IMR-90 (cell line): ENCODE data around the gene ANKRD40CL. TPM values are rescaled to one million over a fixed set of nuclear protein-coding genes. Genes with fewer than 3 reads are reported as not detected.

ENCODE experiments used
- ATAC-seq: fragments of 200-7000 bp; cut with Tn5 transposase; 2 replicates; pipeline ENCODE4 v1.9.1; 2020; ENCODE audit warnings: low read depth, mild to moderate bottlenecking, moderate library complexity
- BruUV-seq: library from RNA; stranded (reverse); fragments of 400-500 nt; replicated peaks from 2 replicates; lab custom pipeline; 2021; lab: Mats Ljungman, UMichigan
- CTCF ChIA-PET: fragments of 300-600 bp; formaldehyde crosslinking; extraction: SDS; loops from one replicate; lab custom pipeline; 2021; ENCODE audit warnings: antibody characterized with exemption; lab: Yijun Ruan, JAX
- POLR2A ChIA-PET: fragments of 300-600 bp; sonication (Branson Sonifier 250); formaldehyde crosslinking; loops from one replicate; lab custom pipeline; 2022; ENCODE audit warnings: antibody characterized with exemption; ENCODE audit not compliant: unreplicated experiment; lab: Charles Lee
- DNase-seq: peaks from one replicate; pipeline ENCODE4 v3.0.0; 2013
- H2AFZ ChIP-seq: replicated peaks from 2 replicates; pipeline ENCODE3; 2013; ENCODE audit warnings: low read length, mild to moderate bottlenecking; ENCODE audit not compliant: poor library complexity
- H2AK5ac ChIP-seq: 2 replicates; pipeline ENCODE4 v1.6.1; 2013; ENCODE audit warnings: low read depth, low read length, inconsistent platforms
- H2AK9ac ChIP-seq: replicated peaks from 2 replicates; pipeline ENCODE3; 2013; ENCODE audit warnings: mild to moderate bottlenecking, low read depth, low read length, moderate library complexity; ENCODE audit not compliant: poor library complexity
- H2BK120ac ChIP-seq: 2 replicates; pipeline ENCODE4 v1.6.1; 2013; ENCODE audit warnings: low read depth, low read length, inconsistent platforms
- H2BK15ac ChIP-seq: 3 replicates; pipeline ENCODE4 v1.6.1; 2013; ENCODE audit warnings: low read depth, low read length, inconsistent platforms
- H2BK20ac ChIP-seq: 2 replicates; pipeline ENCODE4 v1.6.1; 2013; ENCODE audit warnings: low read depth, mild to moderate bottlenecking, inconsistent platforms, low read length, moderate library complexity
- H2BK5ac ChIP-seq: 2 replicates; pipeline ENCODE4 v1.6.1; 2013; ENCODE audit warnings: mild to moderate bottlenecking, low read depth, low read length, inconsistent platforms; ENCODE audit not compliant: poor library complexity, severe bottlenecking
- H3K14ac ChIP-seq: replicated peaks from 2 replicates; pipeline ENCODE4 v1.6.1; 2013; ENCODE audit warnings: low read depth, low read length, inconsistent platforms
- H3K18ac ChIP-seq: 2 replicates; pipeline ENCODE4 v1.6.1; 2013; ENCODE audit warnings: low read depth, low read length, control low read depth
- H3K23ac ChIP-seq: 2 replicates; pipeline ENCODE4 v1.6.1; 2013; ENCODE audit warnings: low read depth, low read length, inconsistent platforms
- H3K27ac ChIP-seq: 2 replicates; pipeline ENCODE4 v1.5.1; 2013; ENCODE audit warnings: mild to moderate bottlenecking, control low read depth, low read length; ENCODE audit not compliant: insufficient read depth
- H3K27me3 ChIP-seq: 2 replicates; pipeline ENCODE4 v1.6.1; 2013; ENCODE audit warnings: low read length; ENCODE audit not compliant: control insufficient read depth, insufficient read depth
- H3K36me3 ChIP-seq: 2 replicates; pipeline ENCODE4 v1.6.1; 2013; ENCODE audit warnings: low read length, mixed read lengths; ENCODE audit not compliant: control insufficient read depth, insufficient read depth
- H3K4ac ChIP-seq: 2 replicates; pipeline ENCODE4 v1.6.1; 2013; ENCODE audit warnings: low read depth, low read length, inconsistent platforms
- H3K4me1 ChIP-seq: 2 replicates; pipeline ENCODE4 v1.6.1; 2013; ENCODE audit warnings: low read length, mixed read lengths; ENCODE audit not compliant: control insufficient read depth, insufficient read depth
- H3K4me2 ChIP-seq: 2 replicates; pipeline ENCODE4 v1.6.1; 2013; ENCODE audit warnings: low read depth, mild to moderate bottlenecking, control low read depth, low read length, moderate library complexity
- H3K4me3 ChIP-seq: 2 replicates; pipeline ENCODE4 v1.5.1; 2013; ENCODE audit warnings: low read depth, mild to moderate bottlenecking, control low read depth, low read length, moderate library complexity; ENCODE audit not compliant: insufficient read depth
- H3K56ac ChIP-seq: 2 replicates; pipeline ENCODE4 v1.6.1; 2013; ENCODE audit warnings: low read length, inconsistent platforms; ENCODE audit not compliant: insufficient read depth; ENCODE audit errors: extremely low read depth
- H3K79me1 ChIP-seq, 2 experiments: 2 replicates each; pipeline ENCODE4 v1.6.1; 2013; ENCODE audit warnings: low read length in 2 of 2, inconsistent platforms in 1 of 2, low read depth in 1 of 2
- H3K9ac ChIP-seq: 2 replicates; pipeline ENCODE4 v1.6.1; 2013; ENCODE audit warnings: low read depth, low read length, control low read depth
- H3K9me1 ChIP-seq: 2 replicates; pipeline ENCODE4 v1.6.1; 2013; ENCODE audit warnings: low read length, inconsistent platforms; ENCODE audit not compliant: insufficient read depth
- H3K9me3 ChIP-seq: 2 replicates; pipeline ENCODE4 v1.6.1; 2013; ENCODE audit warnings: low read length; ENCODE audit not compliant: control insufficient read depth, insufficient read depth
- H4K20me1 ChIP-seq: 2 replicates; pipeline ENCODE4 v1.6.1; 2013; ENCODE audit warnings: low read length, inconsistent platforms; ENCODE audit not compliant: insufficient read depth
- H4K5ac ChIP-seq: 2 replicates; pipeline ENCODE4 v1.6.1; 2013; ENCODE audit warnings: mild to moderate bottlenecking, low read depth, low read length, control low read depth
- H4K8ac ChIP-seq, 2 experiments: 2 replicates each; pipeline ENCODE4 v1.6.1; 2013; ENCODE audit warnings: low read depth in 2 of 2, low read length in 2 of 2, control low read depth in 1 of 2, inconsistent platforms in 1 of 2
- H4K91ac ChIP-seq: 2 replicates; pipeline ENCODE4 v1.6.1; 2013; ENCODE audit warnings: low read depth, low read length, inconsistent platforms; ENCODE audit not compliant: insufficient read depth
- FOS ChIP-seq: fragments of 150-350 bp; IDR thresholded peaks from 2 replicates; pipeline ENCODE4 v1.6.1; 2016; ENCODE audit warnings: low read depth, low read length
- WGBS, 2 experiments: methylation state at CpG; one replicate each; pipeline versions ENCODE4 v1.1.5 to v1.1.7; 2013; ENCODE audit warnings: missing lambda C conversion rate in 2 of 2; ENCODE audit not compliant: insufficient read length in 1 of 2; ENCODE audit errors: extremely low coverage in 2 of 2; 5-methylcytosine and 5-hydroxymethylcytosine counted together
- dilution Hi-C: fragments of 300-500 bp; cut with HindIII; formaldehyde crosslinking; loops from one replicate; pipeline ENCODE4 v1.14.3; 2018; ENCODE audit warnings: low sequenced_read_pairs; ENCODE audit not compliant: unreplicated experiment
- in situ Hi-C: fragments of 300-500 bp; cut with MboI; formaldehyde crosslinking; loops from 3 replicates; pipeline ENCODE4 v1.14.3; 2019; ENCODE audit warnings: low sequenced_read_pairs, inconsistent platforms, mixed read lengths
- intact Hi-C: fragments of 100-400 bp; cut with micrococcal nuclease; formaldehyde crosslinking; loops from 2 replicates; pipeline ENCODE4 v1.10.0; 2022
- polyA plus RNA-seq, 3 experiments: library from polyadenylated mRNA; depleted of rRNA; stranded (reverse); fragments of >200 nt; gene quantifications; 2 replicates each; pipeline ENCODE4 v1.2.3, GENCODE V29; 2012; ENCODE audit warnings: low replicate concordance in 1 of 3
- total RNA-seq: library from RNA; depleted of rRNA; stranded (reverse); fragments of >200 nt; gene quantifications from 2 replicates; pipeline ENCODE4 v1.2.3, GENCODE V29; 2012

The ANKRD40CL gene
- total and polyA plus RNA-seq, 2 of the 4 experiments (the other 2 are of a cell fraction) = not detected

DNA sequence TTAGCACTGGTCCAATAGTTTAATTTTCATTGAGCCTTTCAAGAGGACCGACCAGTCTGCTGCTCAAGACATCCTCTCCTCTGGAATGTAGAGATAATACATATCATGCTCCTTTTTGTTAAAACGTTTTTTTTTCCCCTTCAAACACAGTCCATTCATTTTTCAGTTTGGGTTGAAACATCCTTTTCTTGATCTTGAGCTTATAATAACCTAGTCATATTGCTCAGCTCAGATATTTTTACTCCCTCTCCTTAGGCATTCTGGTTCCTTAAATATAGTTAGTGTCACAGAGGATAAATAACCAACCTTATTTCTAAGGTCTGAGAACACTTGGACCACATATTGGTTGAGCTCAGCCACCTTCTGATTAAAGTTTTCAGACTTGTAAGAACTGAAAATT is 12.8 kb downstream of the ANKRD40CL start:
- H4K20me1 ChIP-seq = 0 out of 2 replicates have a peak, but pooled peaks cover 5% of the 10 kb centered on the region
- in situ Hi-C loops = no loop called here
- H3K56ac ChIP-seq = no peak overlapping the region
- H2BK120ac ChIP-seq = no peak overlapping the region
- no CpG with 5 or more reads among the region's 2 CpGs for WGBS, 2 experiments
- no peak for TF ChIP-seq FOS
- H3K9ac ChIP-seq = no peak overlapping the region
- no peak overlapping the region for H3K4ac ChIP-seq
- H3K4me2 ChIP-seq = no peak overlapping the region
- ChIA-PET CTCF (interaction anchor here (0.6 to 1.0 kb wide), 2 partner anchors 13 to 48 kb away, joined by 3 read pairs; no protein-coding TSS in a partner anchor), POLR2A (no interaction called here)
- H2AK9ac ChIP-seq = no peak overlapping the region
- no peaks in the 10 kb centered on the region for H3K27me3 ChIP-seq
- no peak overlapping the region for H3K27ac ChIP-seq
- intact Hi-C loops = no loop called here
- H4K91ac ChIP-seq = no peak overlapping the region
- BruUV-seq = no TSS peak
- no peak overlapping the region for H2AK5ac ChIP-seq
- no peak overlapping the region for H3K23ac ChIP-seq
- no peak overlapping the region for H2BK5ac ChIP-seq
- H3K9me3 ChIP-seq = no peaks in the 10 kb centered on the region
- no peak overlapping the region for H3K18ac ChIP-seq
- dilution Hi-C loops = no loop called here
- no peak overlapping the region for H2BK20ac ChIP-seq
- H3K36me3 ChIP-seq = peaks cover 19% of the 10 kb centered on the region
- H4K5ac ChIP-seq = no peak overlapping the region
- no peak overlapping the region for H4K8ac ChIP-seq
- DNase-seq (no peak), ATAC-seq (no peak)
- no peak overlapping the region for H3K4me3 ChIP-seq
- H3K4me1 ChIP-seq = no peaks in the 10 kb centered on the region
- H3K9me1 ChIP-seq = peaks cover 3% of the 10 kb centered on the region; the same call in 1 of the 2 replicates
- H2AFZ ChIP-seq = no peak overlapping the region
- no peak overlapping the region for H2BK15ac ChIP-seq
- no peak overlapping the region for H3K14ac ChIP-seq
- peaks cover 4 to 8% of the 10 kb centered on the region in 2 experiments; a peak in 2 of 4 replicates for H3K79me1 ChIP-seq
